ENCODE results near the gene RPS21.

Gene RPS21

GRCh38 chr20:62404112-62404665, 17.3 kb downstream of the RPS21 start:
- no peak overlapping the region for H3K27ac ChIP-seq (ENCODE audit: low read depth, low read length)
- H3K4me3 ChIP-seq (ENCODE audit: low read length) = no peak overlapping the region
- no peaks in the 10 kb centered on the region for H4K20me1 ChIP-seq (ENCODE audit: control insufficient read depth, insufficient read depth, low read depth, low read length)
- H3K4me1 ChIP-seq (ENCODE audit: control insufficient read depth, low read length) = peaks cover 22% of the 10 kb centered on the region
- H3K9me3 ChIP-seq (ENCODE audit: control insufficient read depth, insufficient read depth, low read length) = no peaks in the 10 kb centered on the region
- no peak overlapping the region for H3K4me2 ChIP-seq (ENCODE audit: low read length)
- peaks cover 29% of the 10 kb centered on the region for H3K36me3 ChIP-seq (ENCODE audit: control insufficient read depth, low read length)
- H3K79me2 ChIP-seq (ENCODE audit: control insufficient read depth, low read length) = peaks cover 50% of the 10 kb centered on the region
- no peaks in the 10 kb centered on the region for H3K27me3 ChIP-seq (ENCODE audit: control insufficient read depth, low read length)
- no peak for TF ChIP-seq CTCF (IDR thresholded peaks at IDR 0.05; ENCODE audit: low read depth, low read length, poor library complexity, severe bottlenecking)
- no peak for TF ChIP-seq EZH2phosphoT487 (IDR thresholded peaks at IDR 0.05; ENCODE audit: borderline replicate concordance, low read length)
- H3F3A ChIP-seq (ENCODE audit: control insufficient read depth, insufficient read depth) = no peaks in the 10 kb centered on the region
- H3K9me2 ChIP-seq (replicated peaks; ENCODE audit: control insufficient read depth, low read length) = no peaks in the 10 kb centered on the region

DNA sequence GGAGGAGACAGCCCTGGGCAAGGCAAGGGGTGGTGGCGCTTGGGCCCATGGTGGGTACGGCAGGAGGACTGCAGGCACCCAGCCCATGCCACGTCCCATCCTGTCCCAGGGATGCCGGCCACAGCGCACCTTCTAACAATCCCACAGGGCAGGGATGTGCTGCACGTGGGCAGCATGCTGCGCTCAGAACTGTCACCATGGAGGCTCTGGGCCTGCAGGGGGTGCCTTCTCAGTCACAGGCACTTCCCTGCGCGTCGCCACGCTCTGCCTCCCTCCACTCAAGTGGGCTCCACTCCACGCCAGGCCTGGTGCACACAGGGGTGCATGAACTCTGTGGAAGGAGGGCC, 17.8 kb downstream of the RPS21 start:
- Histone ChIP-seq H4K20me1 (ENCODE audit: control insufficient read depth, insufficient read depth, low read depth, low read length) (no peaks in the 10 kb centered on the region), H3K4me1 (ENCODE audit: control insufficient read depth, low read length) (peaks cover 25% of the 10 kb centered on the region), H3K9me2 (replicated peaks; ENCODE audit: control insufficient read depth, low read length) (no peaks in the 10 kb centered on the region), H3K27ac (ENCODE audit: low read depth, low read length) (no peak overlapping the region), H3F3A (ENCODE audit: control insufficient read depth, insufficient read depth) (no peaks in the 10 kb centered on the region), H3K4me2 (ENCODE audit: low read length) (no peak overlapping the region), H3K9me3 (ENCODE audit: control insufficient read depth, insufficient read depth, low read length) (no peaks in the 10 kb centered on the region), H3K27me3 (ENCODE audit: control insufficient read depth, low read length) (no peaks in the 10 kb centered on the region), H3K79me2 (ENCODE audit: control insufficient read depth, low read length) (peaks cover 50% of the 10 kb centered on the region), H3K4me3 (ENCODE audit: low read length) (no peak overlapping the region), H3K36me3 (ENCODE audit: control insufficient read depth, low read length) (peaks cover 27% of the 10 kb centered on the region)
- no peak for TF ChIP-seq EZH2phosphoT487 (IDR thresholded peaks at IDR 0.05; ENCODE audit: borderline replicate concordance, low read length)
- no peak for TF ChIP-seq CTCF (IDR thresholded peaks at IDR 0.05; ENCODE audit: low read depth, low read length, poor library complexity, severe bottlenecking)

DNA sequence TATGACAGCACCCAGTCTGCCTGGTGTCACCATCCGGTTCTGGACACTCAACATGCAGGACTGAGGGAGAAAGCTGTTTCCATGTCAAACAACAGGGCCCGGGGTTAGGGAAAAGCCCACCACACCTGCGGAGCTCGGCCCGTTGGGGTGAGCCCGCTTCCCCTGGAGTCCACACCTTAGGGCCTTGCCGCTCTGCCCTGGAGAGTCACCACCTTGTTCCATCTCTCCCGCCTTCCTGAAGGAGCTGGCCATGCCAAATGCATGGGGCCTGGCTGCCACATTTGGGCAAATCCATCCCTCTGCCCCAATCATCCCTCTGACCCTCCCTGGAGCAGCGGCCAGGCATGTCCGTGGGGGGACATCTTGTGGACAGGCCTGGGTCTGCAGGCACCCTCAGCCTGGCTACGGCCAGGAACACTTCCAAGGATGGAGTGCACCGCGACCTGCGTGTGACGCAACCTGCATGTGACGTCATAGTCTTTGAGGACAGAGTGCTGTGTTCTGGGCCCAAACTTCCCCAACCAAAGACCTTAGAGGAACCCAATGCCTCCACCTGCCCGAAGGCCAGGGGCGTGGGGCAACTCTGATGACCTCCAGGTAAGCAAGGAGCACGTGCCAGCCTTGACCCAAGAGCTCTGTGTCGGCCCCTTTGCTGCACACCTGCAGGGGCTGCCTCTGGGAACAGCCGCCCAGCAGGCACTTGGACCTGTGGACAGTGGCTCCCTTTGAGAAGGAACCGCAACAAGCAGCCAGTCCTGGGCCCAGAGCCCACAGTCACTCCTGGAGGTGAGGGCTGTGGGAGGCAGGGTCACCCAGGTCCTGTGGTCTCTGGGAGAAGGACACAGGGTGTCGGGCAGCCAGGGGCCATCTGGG, 18.4 kb downstream of the RPS21 start:
- peaks cover 31% of the 10 kb centered on the region for H3K4me1 ChIP-seq (ENCODE audit: control insufficient read depth, low read length)
- peaks cover 50% of the 10 kb centered on the region for H3K79me2 ChIP-seq (ENCODE audit: control insufficient read depth, low read length)
- TF ChIP-seq CTCF (IDR thresholded peaks at IDR 0.05; ENCODE audit: low read depth, low read length, poor library complexity, severe bottlenecking) = peak; percentile 15
- TF ChIP-seq EZH2phosphoT487 (IDR thresholded peaks at IDR 0.05; ENCODE audit: borderline replicate concordance, low read length) = no peak
- H3K9me2 ChIP-seq (replicated peaks; ENCODE audit: control insufficient read depth, low read length) = no peaks in the 10 kb centered on the region
- no peak overlapping the region for H3K27ac ChIP-seq (ENCODE audit: low read depth, low read length)
- peak overlapping the region; percentile 76 for H3K4me3 ChIP-seq (ENCODE audit: low read length)
- no peaks in the 10 kb centered on the region for H3F3A ChIP-seq (ENCODE audit: control insufficient read depth, insufficient read depth)
- peaks cover 23% of the 10 kb centered on the region for H3K36me3 ChIP-seq (ENCODE audit: control insufficient read depth, low read length)
- H3K9me3 ChIP-seq (ENCODE audit: control insufficient read depth, insufficient read depth, low read length) = no peaks in the 10 kb centered on the region
- H3K27me3 ChIP-seq (ENCODE audit: control insufficient read depth, low read length) = no peaks in the 10 kb centered on the region
- H4K20me1 ChIP-seq (ENCODE audit: control insufficient read depth, insufficient read depth, low read depth, low read length) = no peaks in the 10 kb centered on the region
- H3K4me2 ChIP-seq (ENCODE audit: low read length) = peak overlapping the region; percentile 81
